ENCODE results near the gene PDGFRB. TPM values are rescaled to one million over a fixed set of nuclear protein-coding genes. Genes with fewer than 3 reads are reported as not detected.

Gene PDGFRB
- total RNA-seq, 1 experiment from 2014 or later: 1.8 TPM

- peak overlapping the region; percentile 37 to 42 for H3K4me3 ChIP-seq (ENCODE audit: low read depth in 2 of 2, low read length in 2 of 2)
- POLR2A ChIA-PET: no interaction called here
- TF ChIP-seq TCF7L2 (IDR thresholded peaks at IDR 0.05; ENCODE audit: low read depth, low read length): no peak
- no peak for DNase-seq (ENCODE audit: low read depth, low spot score)
- CTCF ChIA-PET: interaction anchor here (0.6 kb wide), 1 partner anchor 231 kb away, joined by 5 read pairs; no protein-coding TSS in a partner anchor
- peaks cover 8% of the 10 kb centered on the region for H3K4me1 ChIP-seq (ENCODE audit: control insufficient read depth, insufficient read depth, low read length)
- no peak overlapping the region for H3K27ac ChIP-seq (ENCODE audit: low read length)
- H3K9me3 ChIP-seq (ENCODE audit: control insufficient read depth, insufficient read depth, low read depth, low read length): no peaks in the 10 kb centered on the region
- in situ Hi-C loops (cut with HindIII; ENCODE audit: low pct_unique_long_range_greater_than_20kb, low sequenced_read_pairs) (no loop called here), intact Hi-C loops (cut with micrococcal nuclease; ENCODE audit: unreplicated experiment) (no loop called here)
- H3K36me3 ChIP-seq (ENCODE audit: control insufficient read depth, insufficient read depth, low read length): no peaks in the 10 kb centered on the region
- no peak for ATAC-seq
- no TSS peak for BruUV-seq (replicated peaks)
- no peaks in the 10 kb centered on the region for H3K27me3 ChIP-seq (ENCODE audit: control insufficient read depth, insufficient read depth, low read length)
Observed at GRCh38 chr5:150156027-150156368, 353 bp upstream of the PDGFRB start.

GRCh38 chr5:150154618-150155128 is 972 bp downstream of the PDGFRB start:
- no peaks in the 10 kb centered on the region for H3K36me3 ChIP-seq (ENCODE audit: control insufficient read depth, insufficient read depth, low read length)
- H3K4me1 ChIP-seq (ENCODE audit: control insufficient read depth, insufficient read depth, low read length): peaks cover 8% of the 10 kb centered on the region
- BruUV-seq (replicated peaks): no TSS peak
- H3K4me3 ChIP-seq (ENCODE audit: low read depth in 2 of 2, low read length in 2 of 2): peak overlapping the region in 1 of 2 experiments; percentile 37; a peak in 1 of 4 replicates
- no peak for DNase-seq (ENCODE audit: low read depth, low spot score)
- CTCF ChIA-PET: no interaction called here
- H3K27ac ChIP-seq (ENCODE audit: low read length): no peak overlapping the region
- ATAC-seq: no peak
- intact Hi-C loops (cut with micrococcal nuclease; ENCODE audit: unreplicated experiment): no loop called here
- TF ChIP-seq POLR2AphosphoS5 (IDR thresholded peaks at IDR 0.05; ENCODE audit: low read depth, low read length): no peak
- POLR2A ChIA-PET: interaction anchor here (0.6 kb wide), 1 partner anchor 164 kb away, joined by 4 read pairs; no protein-coding TSS in a partner anchor
- no peaks in the 10 kb centered on the region for H3K9me3 ChIP-seq (ENCODE audit: control insufficient read depth, insufficient read depth, low read depth, low read length)
- in situ Hi-C loops (cut with HindIII; ENCODE audit: low pct_unique_long_range_greater_than_20kb, low sequenced_read_pairs): no loop called here
- H3K27me3 ChIP-seq (ENCODE audit: control insufficient read depth, insufficient read depth, low read length): no peaks in the 10 kb centered on the region

GRCh38 chr5:150153957-150154617 is 1.6 kb downstream of the PDGFRB start:
- CTCF ChIA-PET: no interaction called here
- Histone ChIP-seq H3K4me1 (ENCODE audit: control insufficient read depth, insufficient read depth, low read length) (peaks cover 8% of the 10 kb centered on the region), H3K4me3 (ENCODE audit: low read depth in 2 of 2, low read length in 2 of 2) (peak overlapping the region in 1 of 2 experiments; percentile 37; a peak in 1 of 4 replicates), H3K27ac (ENCODE audit: low read length) (no peak overlapping the region), H3K27me3 (ENCODE audit: control insufficient read depth, insufficient read depth, low read length) (no peaks in the 10 kb centered on the region), H3K36me3 (ENCODE audit: control insufficient read depth, insufficient read depth, low read length) (no peaks in the 10 kb centered on the region), H3K9me3 (ENCODE audit: control insufficient read depth, insufficient read depth, low read depth, low read length) (no peaks in the 10 kb centered on the region)
- TF ChIP-seq SIN3A (IDR thresholded peaks at IDR 0.05; ENCODE audit: borderline replicate concordance, insufficient read depth, low read depth, low read length): no peak
- no peak for TF ChIP-seq TCF7L2 (IDR thresholded peaks at IDR 0.05; ENCODE audit: low read depth, low read length)
- TF ChIP-seq POLR2AphosphoS5 (IDR thresholded peaks at IDR 0.05; ENCODE audit: low read depth, low read length): no peak
- no peak for TF ChIP-seq REST (IDR thresholded peaks at IDR 0.05; ENCODE audit: insufficient read depth in 1 of 2, low read depth in 2 of 2, low read length in 1 of 2)
- no peak for TF ChIP-seq CTCF (IDR thresholded peaks at IDR 0.05)
- BruUV-seq (replicated peaks): no TSS peak
- DNase-seq (ENCODE audit: low read depth, low spot score) (no peak), ATAC-seq (peak; percentile 14; the same call in 1 of the 2 replicates)
- in situ Hi-C loops (cut with HindIII; ENCODE audit: low pct_unique_long_range_greater_than_20kb, low sequenced_read_pairs): no loop called here
- POLR2A ChIA-PET: no interaction called here
- intact Hi-C loops (cut with micrococcal nuclease; ENCODE audit: unreplicated experiment): no loop called here
